ENCODE data around the gene WDR18.

DNA sequence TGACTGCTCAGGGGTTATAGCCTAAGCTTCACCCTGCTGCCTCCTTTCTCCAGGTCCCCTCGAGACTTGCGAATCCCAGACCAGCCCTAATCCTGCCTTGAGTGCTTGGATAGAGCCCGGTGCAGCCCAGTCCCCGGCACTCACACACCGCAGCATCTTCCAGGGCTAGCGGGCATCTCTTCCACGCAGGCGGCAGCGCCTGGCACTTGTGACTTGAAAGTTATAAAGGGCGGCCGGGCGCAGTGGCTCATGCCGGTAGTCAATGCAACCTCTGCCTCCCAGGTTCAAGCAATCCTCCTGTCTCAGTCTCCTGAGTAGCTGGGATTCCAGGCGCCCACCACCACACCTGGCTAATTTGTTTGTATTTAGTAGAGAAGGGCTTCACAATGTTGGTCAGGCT lies 1.9 kb downstream of the WDR18 start:
- TF ChIP-seq, protein P1, sequence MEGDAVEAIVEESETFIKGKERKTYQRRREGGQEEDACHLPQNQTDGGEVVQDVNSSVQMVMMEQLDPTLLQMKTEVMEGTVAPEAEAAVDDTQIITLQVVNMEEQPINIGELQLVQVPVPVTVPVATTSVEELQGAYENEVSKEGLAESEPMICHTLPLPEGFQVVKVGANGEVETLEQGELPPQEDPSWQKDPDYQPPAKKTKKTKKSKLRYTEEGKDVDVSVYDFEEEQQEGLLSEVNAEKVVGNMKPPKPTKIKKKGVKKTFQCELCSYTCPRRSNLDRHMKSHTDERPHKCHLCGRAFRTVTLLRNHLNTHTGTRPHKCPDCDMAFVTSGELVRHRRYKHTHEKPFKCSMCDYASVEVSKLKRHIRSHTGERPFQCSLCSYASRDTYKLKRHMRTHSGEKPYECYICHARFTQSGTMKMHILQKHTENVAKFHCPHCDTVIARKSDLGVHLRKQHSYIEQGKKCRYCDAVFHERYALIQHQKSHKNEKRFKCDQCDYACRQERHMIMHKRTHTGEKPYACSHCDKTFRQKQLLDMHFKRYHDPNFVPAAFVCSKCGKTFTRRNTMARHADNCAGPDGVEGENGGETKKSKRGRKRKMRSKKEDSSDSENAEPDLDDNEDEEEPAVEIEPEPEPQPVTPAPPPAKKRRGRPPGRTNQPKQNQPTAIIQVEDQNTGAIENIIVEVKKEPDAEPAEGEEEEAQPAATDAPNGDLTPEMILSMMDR (IDR thresholded peaks at IDR 0.05) = no peak
- no peak for TF ChIP-seq POLR2A (IDR thresholded peaks at IDR 0.05; ENCODE audit: low read depth)

Measured in esophagus muscularis mucosa (tissue), 3 donors.